HepG2 (cell line): ENCODE measurements around the gene BABAM1. TPM values are rescaled to one million over a fixed set of nuclear protein-coding genes. Genes with fewer than 3 reads are reported as not detected.

Source experiments
- AHDC1 ChIP-seq: sonication (generic); formaldehyde crosslinking; IDR thresholded peaks from 2 replicates; pipeline ENCODE4 v1.5.1; 2020; ENCODE audit warnings: mild to moderate bottlenecking, missing genetic modification reagents, borderline replicate concordance
- GATAD2A ChIP-seq: IDR thresholded peaks from 2 replicates; pipeline ENCODE4 v1.6.1; 2016
- NBN ChIP-seq: fragments of 450-650 bp; conservative IDR thresholded peaks from 2 replicates; pipeline ENCODE4 v1.6.1; 2017
- RNF219 ChIP-seq: sonication (generic); formaldehyde crosslinking; IDR thresholded peaks from 2 replicates; pipeline ENCODE4 v1.5.0; 2020; ENCODE audit warnings: mild to moderate bottlenecking, missing genetic modification reagents
- SP2 ChIP-seq: sonication (generic); formaldehyde crosslinking; IDR thresholded peaks from 2 replicates; pipeline ENCODE4 v1.5.1; 2020; ENCODE audit warnings: mild to moderate bottlenecking, missing genetic modification reagents
- SRSF1 ChIP-seq: fragments of 200-400 bp; formaldehyde crosslinking; optimal IDR thresholded peaks from 2 replicates; pipeline ENCODE3; 2017; ENCODE audit warnings: mild to moderate bottlenecking, low read depth, low read length, moderate library complexity
- THAP8 ChIP-seq: sonication (generic); formaldehyde crosslinking; IDR thresholded peaks from 2 replicates; pipeline ENCODE4 v1.5.1; 2020; ENCODE audit warnings: missing genetic modification reagents, mild to moderate bottlenecking, borderline replicate concordance
- ZFP37 ChIP-seq: sonication (generic); formaldehyde crosslinking; IDR thresholded peaks from 2 replicates; pipeline ENCODE4 v1.4.0; 2020; ENCODE audit warnings: missing genetic modification reagents, borderline replicate concordance
- ZNF253 ChIP-seq: sonication (generic); formaldehyde crosslinking; IDR thresholded peaks from 2 replicates; pipeline ENCODE4 v1.8.0; 2022; ENCODE audit warnings: mild to moderate bottlenecking, missing genetic modification reagents, borderline replicate concordance
- ZNF557 ChIP-seq: sonication (generic); formaldehyde crosslinking; IDR thresholded peaks from 2 replicates; pipeline ENCODE4 v1.4.0; 2020; ENCODE audit warnings: missing genetic modification reagents
- ZSCAN29 ChIP-seq: sonication (generic); formaldehyde crosslinking; conservative IDR thresholded peaks from 2 replicates; pipeline ENCODE4 v1.4.0; 2020; ENCODE audit warnings: mild to moderate bottlenecking, missing genetic modification reagents
- polyA plus RNA-seq, 8 experiments: library from polyadenylated mRNA; depleted of rRNA in 3 of 8; stranded (reverse) in 7 of 8; unstranded in 1 of 8; fragments of >200 nt; fragmentation: Illumina TruSeq in 4 of 8; extraction: Trizol in 4 of 8; gene quantifications; 2 replicates each; pipeline versions ENCODE4 v1.2.1 to v1.2.3, GENCODE V29; 2011 to 2016; ENCODE audit warnings: low read depth in 4 of 8, missing spikeins in 1 of 8, mixed read lengths in 1 of 8; ENCODE audit not compliant: insufficient read depth in 1 of 8
- total RNA-seq, 5 experiments: library from RNA; depleted of rRNA; stranded (reverse); fragments of >200 nt; fragmentation: Illumina TruSeq; extraction: Trizol; gene quantifications; 2 replicates each; pipeline ENCODE4 v1.2.3, GENCODE V29; 2016; ENCODE audit warnings: low read depth in 1 of 5
- TF ChIP-seq, protein P1 (sequence below): IDR thresholded peaks from 2 replicates; pipeline ENCODE4 v1.6.1; 2016; ENCODE audit warnings: low read depth, control low read depth
- TF ChIP-seq, protein P2 (sequence below): sonication (generic); formaldehyde crosslinking; IDR thresholded peaks from 2 replicates; pipeline ENCODE4 v1.4.0; 2020; ENCODE audit warnings: missing genetic modification reagents

BABAM1 gene
- total and polyA plus RNA-seq, 2 of the 13 experiments (the other 11 are each of a cell fraction or from before 2014, with no cell fraction given) = 70.0 to 82.0 TPM

GRCh38 chr19:17243830-17244617 is 23.2 kb upstream of the BABAM1 start (continued):
- 0 out of 2 replicates have a peak, but pooled peaks have one; percentile 4 for TF ChIP-seq SP2 (CRISPR knock-in tag)
- TF ChIP-seq, protein P1, sequence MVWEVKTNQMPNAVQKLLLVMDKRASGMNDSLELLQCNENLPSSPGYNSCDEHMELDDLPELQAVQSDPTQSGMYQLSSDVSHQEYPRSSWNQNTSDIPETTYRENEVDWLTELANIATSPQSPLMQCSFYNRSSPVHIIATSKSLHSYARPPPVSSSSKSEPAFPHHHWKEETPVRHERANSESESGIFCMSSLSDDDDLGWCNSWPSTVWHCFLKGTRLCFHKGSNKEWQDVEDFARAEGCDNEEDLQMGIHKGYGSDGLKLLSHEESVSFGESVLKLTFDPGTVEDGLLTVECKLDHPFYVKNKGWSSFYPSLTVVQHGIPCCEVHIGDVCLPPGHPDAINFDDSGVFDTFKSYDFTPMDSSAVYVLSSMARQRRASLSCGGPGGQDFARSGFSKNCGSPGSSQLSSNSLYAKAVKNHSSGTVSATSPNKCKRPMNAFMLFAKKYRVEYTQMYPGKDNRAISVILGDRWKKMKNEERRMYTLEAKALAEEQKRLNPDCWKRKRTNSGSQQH (CRISPR knock-in tag) = no peak
- TF ChIP-seq ZSCAN29 = no peak
- no peak for TF ChIP-seq ZNF253
- no peak for TF ChIP-seq SRSF1
- no peak for TF ChIP-seq THAP8 (CRISPR knock-in tag)
- no peak for TF ChIP-seq NBN
- TF ChIP-seq RNF219 = no peak
- TF ChIP-seq, protein P2, sequence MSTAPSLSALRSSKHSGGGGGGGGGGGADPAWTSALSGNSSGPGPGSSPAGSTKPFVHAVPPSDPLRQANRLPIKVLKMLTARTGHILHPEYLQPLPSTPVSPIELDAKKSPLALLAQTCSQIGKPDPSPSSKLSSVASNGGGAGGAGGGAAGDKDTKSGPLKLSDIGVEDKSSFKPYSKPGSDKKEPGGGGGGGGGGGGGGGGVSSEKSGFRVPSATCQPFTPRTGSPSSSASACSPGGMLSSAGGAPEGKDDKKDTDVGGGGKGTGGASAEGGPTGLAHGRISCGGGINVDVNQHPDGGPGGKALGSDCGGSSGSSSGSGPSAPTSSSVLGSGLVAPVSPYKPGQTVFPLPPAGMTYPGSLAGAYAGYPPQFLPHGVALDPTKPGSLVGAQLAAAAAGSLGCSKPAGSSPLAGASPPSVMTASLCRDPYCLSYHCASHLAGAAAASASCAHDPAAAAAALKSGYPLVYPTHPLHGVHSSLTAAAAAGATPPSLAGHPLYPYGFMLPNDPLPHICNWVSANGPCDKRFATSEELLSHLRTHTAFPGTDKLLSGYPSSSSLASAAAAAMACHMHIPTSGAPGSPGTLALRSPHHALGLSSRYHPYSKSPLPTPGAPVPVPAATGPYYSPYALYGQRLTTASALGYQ = peak; percentile 75; the same call in 1 of the 2 replicates
- peak; percentile 78 for TF ChIP-seq GATAD2A (CRISPR knock-in tag)
- TF ChIP-seq ZNF557 = no peak
- 0 out of 2 replicates have a peak, but pooled peaks have one; percentile 14 for TF ChIP-seq ZFP37 (CRISPR knock-in tag)
- no peak for TF ChIP-seq AHDC1 (CRISPR knock-in tag)
